GM19193 (cell line): ENCODE results near the gene GJB3.

Experiments used
- POLR2A ChIP-seq: IDR thresholded peaks from 4 replicates; pipeline ENCODE4 v1.6.1; 2011; ENCODE audit not compliant: insufficient read depth, insufficient read length; ENCODE audit errors: extremely low read depth

The GJB3 gene

GRCh38 chr1:34778381-34778780, 2.6 kb upstream of the GJB3 start:
- TF ChIP-seq POLR2A: no peak

GRCh38 chr1:34779005-34779404, 2.0 kb upstream of the GJB3 start:
- no peak for TF ChIP-seq POLR2A

- TF ChIP-seq POLR2A: no peak
These were observed 1.5 kb upstream of the GJB3 start for GRCh38 chr1:34779526-34779925.

GRCh38 chr1:34779962-34780361, 1.1 kb upstream of the GJB3 start:
- no peak for TF ChIP-seq POLR2A

- TF ChIP-seq POLR2A: no peak
These were observed 486 bp upstream of the GJB3 start for GRCh38 chr1:34780528-34780927.

- TF ChIP-seq POLR2A: no peak
These were observed 904 bp downstream of the GJB3 start for GRCh38 chr1:34781844-34782391.

- TF ChIP-seq POLR2A: no peak
These were observed 3.8 kb downstream of the GJB3 start for GRCh38 chr1:34784751-34785221.

- no peak for TF ChIP-seq POLR2A
These were observed 4.3 kb downstream of the GJB3 start for GRCh38 chr1:34785231-34785874.

- TF ChIP-seq POLR2A: no peak
These were observed 5.0 kb downstream of the GJB3 start for GRCh38 chr1:34785875-34786470.

GRCh38 chr1:34786521-34787325, 5.7 kb downstream of the GJB3 start:
- no peak for TF ChIP-seq POLR2A

GRCh38 chr1:34787461-34788420, 6.7 kb downstream of the GJB3 start:
- TF ChIP-seq POLR2A: no peak

GRCh38 chr1:34790985-34791384, 10.0 kb downstream of the GJB3 start:
- TF ChIP-seq POLR2A: no peak

- no peak for TF ChIP-seq POLR2A
These were observed 11.4 kb downstream of the GJB3 start for GRCh38 chr1:34792424-34792823.

GRCh38 chr1:34792868-34793727, 12.1 kb downstream of the GJB3 start, which contains the start of gene GJA4:
GJA4 (plus strand) TSS chr1:34792999; CDS start chr1:34794214, 1,215 bp downstream.
- no peak for TF ChIP-seq POLR2A
